ENCODE measurements around the gene PC.
A peak's percentile ranks its signal among the peaks of the same experiment; 100 is the strongest.

PC gene

DNA sequence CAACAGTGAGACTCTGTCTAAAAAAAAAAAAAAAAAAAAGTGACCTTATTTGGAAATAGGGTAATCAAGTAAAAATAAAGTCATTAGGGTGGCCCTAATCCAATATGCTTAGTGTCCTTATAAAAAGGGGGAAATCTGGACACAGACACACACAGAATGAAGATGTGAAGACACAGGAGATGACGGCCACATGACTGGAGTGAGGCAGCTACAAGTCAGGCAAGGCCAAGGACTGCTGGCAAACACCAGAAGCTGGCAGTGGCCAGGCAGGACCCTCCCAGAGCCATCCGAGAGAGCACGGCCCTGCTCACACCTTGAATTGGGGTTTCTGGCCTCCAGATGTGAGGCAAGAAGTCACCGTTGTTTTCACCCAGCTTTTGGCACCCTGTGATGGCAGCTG, 72.7 kb downstream of the PC start:
- no peak for TF ChIP-seq CTCF (IDR thresholded peaks at IDR 0.05; ENCODE audit: low read depth, low read length)
- in situ Hi-C loops (cut with HindIII; ENCODE audit: low sequenced_read_pairs), result no loop called here
- no peak for DNase-seq (ENCODE audit: low read depth, low spot score)
- no peak overlapping the region for H3K4me3 ChIP-seq (ENCODE audit: low read depth, low read length)

DNA sequence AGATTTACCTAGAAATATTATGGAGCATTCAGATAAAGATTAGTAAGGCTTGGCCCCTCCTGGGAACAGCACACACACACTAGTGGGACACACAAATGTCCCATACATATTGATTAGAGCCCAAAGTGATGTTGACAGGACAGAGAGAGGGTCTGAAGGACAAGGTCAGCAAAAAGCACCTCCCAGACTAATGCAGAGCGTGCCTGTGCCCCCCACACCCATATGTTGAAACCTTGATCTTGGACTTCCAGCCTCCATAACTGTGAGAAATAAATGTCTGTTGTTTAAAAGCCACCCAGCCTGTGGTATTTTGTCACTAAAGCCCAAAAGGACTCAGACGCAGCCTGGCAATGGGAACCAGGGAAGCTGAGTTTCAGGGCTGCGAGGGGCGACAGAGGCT, 73.7 kb downstream of the PC start:
- DNase-seq (ENCODE audit: low read depth, low spot score), result no peak
- no peak overlapping the region for H3K4me3 ChIP-seq (ENCODE audit: low read depth, low read length)
- TF ChIP-seq CTCF (IDR thresholded peaks at IDR 0.05; ENCODE audit: low read depth, low read length), result no peak
- in situ Hi-C loops (cut with HindIII; ENCODE audit: low sequenced_read_pairs), result no loop called here

GRCh38 chr11:66883016-66883965, 74.9 kb downstream of the PC start:
- H3K4me3 ChIP-seq (ENCODE audit: low read depth, low read length), result no peak overlapping the region
- peak; percentile 74 for DNase-seq (ENCODE audit: low read depth, low spot score)
- in situ Hi-C loops (cut with HindIII; ENCODE audit: low sequenced_read_pairs), result no loop called here
- peak; percentile 74 for TF ChIP-seq CTCF (IDR thresholded peaks at IDR 0.05; ENCODE audit: low read depth, low read length)

DNA sequence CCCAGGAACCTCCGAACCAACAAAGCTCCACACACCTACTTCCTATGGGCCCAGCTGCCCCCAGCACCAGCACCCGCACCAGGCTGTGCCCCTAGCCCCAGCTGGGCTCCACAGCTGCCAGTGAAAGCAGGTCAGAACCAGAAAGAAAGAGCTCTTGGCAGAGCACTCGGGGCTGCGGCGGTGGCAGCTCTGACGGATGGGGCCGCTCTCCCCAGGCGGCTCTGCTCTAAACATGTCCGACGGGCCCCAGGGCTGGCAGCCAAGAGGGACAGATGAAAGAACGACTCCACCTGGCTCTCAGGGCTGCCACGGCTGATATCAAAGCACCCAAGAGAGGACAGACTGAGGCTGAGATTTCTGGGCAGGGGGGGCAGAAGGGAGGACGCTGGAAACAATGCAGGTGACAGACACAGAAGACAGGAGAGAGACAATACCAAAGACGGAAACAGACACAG, 75.6 kb downstream of the PC start:
- no peak for TF ChIP-seq CTCF (IDR thresholded peaks at IDR 0.05; ENCODE audit: low read depth, low read length)
- in situ Hi-C loops (cut with HindIII; ENCODE audit: low sequenced_read_pairs), result no loop called here
- H3K4me3 ChIP-seq (ENCODE audit: low read depth, low read length), result no peak overlapping the region
- DNase-seq (ENCODE audit: low read depth, low spot score), result no peak

DNA sequence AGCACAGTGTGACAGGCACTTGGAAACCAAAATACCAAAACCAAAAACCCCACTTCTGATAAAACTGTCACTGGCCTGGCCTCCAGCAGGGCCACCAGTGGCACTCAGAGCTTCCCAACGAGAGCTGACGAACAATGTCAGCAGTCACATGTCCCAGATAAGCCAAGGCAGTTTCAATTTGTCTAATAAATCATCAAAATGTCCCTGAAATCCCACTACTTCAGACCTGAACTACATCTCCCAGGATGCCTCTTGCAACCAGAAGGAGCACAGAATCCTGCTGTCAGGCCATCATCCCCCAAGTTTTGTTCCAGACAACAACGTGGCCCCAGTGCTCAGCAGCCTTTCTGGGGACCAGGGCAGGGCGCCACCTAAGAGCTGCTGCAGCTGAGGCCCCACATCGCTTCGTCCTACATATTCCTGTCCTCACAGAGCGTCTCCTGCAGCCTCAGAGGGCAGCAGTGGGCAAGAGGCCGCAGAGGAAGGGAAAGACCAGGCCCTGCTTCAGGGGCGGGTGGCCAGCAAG, 76.2 kb downstream of the PC start:
- no peak for DNase-seq (ENCODE audit: low read depth, low spot score)
- H3K4me3 ChIP-seq (ENCODE audit: low read depth, low read length), result no peak overlapping the region
- no peak for TF ChIP-seq CTCF (IDR thresholded peaks at IDR 0.05; ENCODE audit: low read depth, low read length)
- in situ Hi-C loops (cut with HindIII; ENCODE audit: low sequenced_read_pairs), result no loop called here

DNA sequence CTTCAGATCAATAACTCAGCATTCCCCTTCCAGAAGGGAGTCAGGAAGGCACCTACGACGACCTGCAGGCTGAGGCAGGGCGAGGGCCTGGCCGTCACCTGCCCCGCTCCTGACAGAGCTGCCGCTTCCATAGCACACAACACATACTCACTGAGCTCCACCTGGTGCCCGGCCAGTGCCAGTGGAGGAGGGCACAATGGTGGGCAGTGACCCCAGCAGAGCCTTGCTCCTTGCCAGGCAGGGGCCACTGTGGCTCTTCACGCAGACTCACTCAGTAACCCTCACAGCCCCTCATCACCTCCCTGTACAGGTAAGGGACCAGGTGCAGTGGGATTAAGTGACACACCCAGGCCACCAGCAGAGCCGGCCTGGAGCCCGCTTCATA, 76.7 kb downstream of the PC start:
- no peak for DNase-seq (ENCODE audit: low read depth, low spot score)
- TF ChIP-seq CTCF (IDR thresholded peaks at IDR 0.05; ENCODE audit: low read depth, low read length), result no peak
- in situ Hi-C loops (cut with HindIII; ENCODE audit: low sequenced_read_pairs), result no loop called here
- H3K4me3 ChIP-seq (ENCODE audit: low read depth, low read length), result no peak overlapping the region
